GM12878 (cell line): ENCODE measurements around the gene ULK1. TPM values are rescaled to one million over a fixed set of nuclear protein-coding genes. Genes with fewer than 3 reads are reported as not detected.

Experiments
- ATAC-seq: fragments of 200-7000 bp; cut with Tn5 transposase; 3 replicates; pipeline ENCODE4 v1.9.1; 2020; ENCODE audit warnings: mild to moderate bottlenecking, moderate library complexity
- BruUV-seq: library from RNA; stranded (reverse); fragments of 400-500 nt; replicated peaks from 2 replicates; lab custom pipeline; 2021; lab: Mats Ljungman, UMichigan
- CTCF ChIA-PET: fragments of 300-600 bp; sonication (Branson Sonifier 250); formaldehyde crosslinking; extraction: SDS; loops from one replicate; lab custom pipeline; 2021; ENCODE audit warnings: inconsistent platforms; lab: Yijun Ruan, JAX
- POLR2A ChIA-PET: fragments of 350-600 bp; formaldehyde crosslinking; extraction: SDS; loops from one replicate; lab custom pipeline; 2021; ENCODE audit warnings: inconsistent platforms; lab: Charles Lee
- RAD21 ChIA-PET: fragments of 300-600 bp; sonication (Branson Sonifier 250); formaldehyde crosslinking; loops from one replicate; lab custom pipeline; 2023; ENCODE audit warnings: antibody characterized with exemption; ENCODE audit not compliant: unreplicated experiment; lab: Charles Lee
- SMC1A ChIA-PET: fragments of 300-600 bp; sonication (Branson Sonifier 250); formaldehyde crosslinking; loops from one replicate; lab custom pipeline; 2023; ENCODE audit not compliant: unreplicated experiment, uncharacterized antibody; lab: Charles Lee
- DNase-seq: peaks from one replicate; pipeline ENCODE4 v3.0.0-alpha.2; 2011; ENCODE audit warnings: low read depth, low spot score
- FAIRE-seq: peaks from 3 replicates; lab custom pipeline; 2011; peaks lifted over from hg19 to GRCh38; lab: Jason Lieb, UNC
- H2AFZ ChIP-seq: 2 replicates; pipeline ENCODE4 v1.6.0; 2011; ENCODE audit warnings: low read depth, low read length, control low read depth; ENCODE audit not compliant: control insufficient read depth
- H3K27ac ChIP-seq: 2 replicates; pipeline ENCODE4 v1.5.1; 2011; ENCODE audit warnings: control low read depth; ENCODE audit not compliant: control insufficient read depth, insufficient read depth
- H3K27me3 ChIP-seq, 2 experiments: replicated peaks in 1 of 2; 2 replicates each; pipeline versions ENCODE4 v1.6.0 to v1.6.1; 2011; ENCODE audit warnings: low read length in 1 of 2; ENCODE audit not compliant: control insufficient read depth in 2 of 2, insufficient read depth in 2 of 2
- H3K36me3 ChIP-seq, 2 experiments: 2 replicates each; pipeline ENCODE4 v1.5.1; 2011; ENCODE audit warnings: low read length in 1 of 2; ENCODE audit not compliant: control insufficient read depth in 2 of 2, insufficient read depth in 2 of 2
- H3K4me1 ChIP-seq: 2 replicates; pipeline ENCODE4 v1.6.1; 2011; ENCODE audit warnings: mild to moderate bottlenecking, low read length, moderate library complexity, mixed read lengths; ENCODE audit not compliant: control insufficient read depth, insufficient read depth
- H3K4me2 ChIP-seq: 2 replicates; pipeline ENCODE4 v1.6.0; 2011; ENCODE audit warnings: control low read depth; ENCODE audit not compliant: control insufficient read depth, insufficient read depth
- H3K4me3 ChIP-seq: fragments of 200-600 bp; sonication (generic); 2 replicates; pipeline ENCODE4 v1.5.1; 2016
- H3K79me2 ChIP-seq: 2 replicates; pipeline ENCODE4 v1.6.0; 2011; ENCODE audit warnings: low read length; ENCODE audit not compliant: control insufficient read depth, insufficient read depth
- H3K9ac ChIP-seq: 2 replicates; pipeline ENCODE4 v1.8.0; 2011; ENCODE audit warnings: low read length, control low read depth, mixed read lengths; ENCODE audit not compliant: control insufficient read depth, insufficient read depth
- H3K9me3 ChIP-seq: replicated peaks from 3 replicates; pipeline ENCODE4 v1.5.1; 2011; ENCODE audit warnings: mild to moderate bottlenecking, low read length; ENCODE audit not compliant: control insufficient read depth, insufficient read depth
- H4K20me1 ChIP-seq: 2 replicates; pipeline ENCODE4 v1.6.0; 2011; ENCODE audit not compliant: control insufficient read depth, insufficient read depth
- BCL11A ChIP-seq: IDR thresholded peaks from 2 replicates; pipeline ENCODE4 v1.6.1; 2011; ENCODE audit warnings: low read depth, low read length
- FOXM1 ChIP-seq: IDR thresholded peaks from 2 replicates; pipeline ENCODE4 v1.6.1; 2012; ENCODE audit warnings: low read depth, mild to moderate bottlenecking, inconsistent platforms, low read length, moderate library complexity
- MTA3 ChIP-seq: IDR thresholded peaks from 2 replicates; pipeline ENCODE4 v1.6.1; 2012; ENCODE audit warnings: low read length, inconsistent platforms, borderline replicate concordance
- MYC ChIP-seq: IDR thresholded peaks from 2 replicates; pipeline ENCODE4 v1.6.1; 2011; ENCODE audit warnings: mild to moderate bottlenecking, low read length, moderate library complexity, inconsistent platforms; ENCODE audit not compliant: insufficient read depth, insufficient replicate concordance, insufficient read length, severe bottlenecking
- NRF1 ChIP-seq: conservative IDR thresholded peaks from 2 replicates; pipeline ENCODE4 v1.6.1; 2011; ENCODE audit warnings: mild to moderate bottlenecking, low read depth, low read length, improper control_type of control experiment
- RAD21 ChIP-seq: IDR thresholded peaks from 2 replicates; pipeline ENCODE4 v1.6.1; 2011; ENCODE audit warnings: mild to moderate bottlenecking, low read depth, low read length, moderate library complexity; ENCODE audit not compliant: insufficient read depth
- SIN3A ChIP-seq: IDR thresholded peaks from 2 replicates; pipeline ENCODE4 v1.6.1; 2012; ENCODE audit warnings: low read depth, low read length, improper control_type of control experiment
- SMAD5 ChIP-seq: IDR thresholded peaks from 2 replicates; pipeline ENCODE4 v1.6.1; 2016; ENCODE audit warnings: antibody characterized with exemption, low read depth
- SREBF1 ChIP-seq: IDR thresholded peaks from 2 replicates; pipeline ENCODE4 v1.6.1; 2012; ENCODE audit warnings: mild to moderate bottlenecking, low read length
- SUPT20H ChIP-seq: IDR thresholded peaks from 2 replicates; pipeline ENCODE4 v1.6.1; 2011; ENCODE audit warnings: low read depth, mild to moderate bottlenecking, low read length, moderate library complexity, borderline replicate concordance; ENCODE audit not compliant: control insufficient read depth
- ZNF622 ChIP-seq: fragments of 450-650 bp; IDR thresholded peaks from 2 replicates; pipeline ENCODE4 v1.6.1; 2017; ENCODE audit warnings: mild to moderate bottlenecking, inconsistent platforms
- WGBS: methylation state at CpG from one replicate; pipeline ENCODE4 v1.1.6; 2016; ENCODE audit warnings: low lambda C conversion rate; ENCODE audit not compliant: insufficient replicate concordance, insufficient coverage; ENCODE audit errors: missing lambda C conversion rate; 5-methylcytosine and 5-hydroxymethylcytosine counted together
- in situ Hi-C: fragments of 300-500 bp; cut with MboI; formaldehyde crosslinking; loops from 9 replicates; pipeline ENCODE4 v1.14.3; 2018; ENCODE audit warnings: mixed read lengths
- intact Hi-C: fragments of 100-400 bp; cut with micrococcal nuclease; formaldehyde crosslinking; loops from one replicate; pipeline ENCODE4 v1.14.2; 2022; ENCODE audit not compliant: unreplicated experiment
- polyA plus RNA-seq, 11 experiments: library from polyadenylated mRNA; depleted of rRNA in 4 of 11; unstranded in 6 of 11; stranded (reverse) in 5 of 11; fragments of >200 nt; fragmentation: Nextera tagmentation in 4 of 11; fragmentation: Illumina TruSeq in 1 of 11; extraction: Ambion mirVana in 4 of 11; extraction: Trizol in 1 of 11; gene quantifications; 1 replicate in 1 of 11; 2 replicates in 10 of 11; pipeline versions ENCODE4 v1.2.1 to v1.2.3, GENCODE V29; 2011 to 2016; ENCODE audit warnings: inconsistent platforms in 2 of 11, missing spikeins in 2 of 11, low read depth in 1 of 11
- total RNA-seq, 4 experiments: library from RNA; depleted of rRNA in 3 of 4; stranded (reverse); fragments of >200 nt in 3 of 4; fragmentation: Illumina TruSeq in 1 of 4; extraction: Trizol in 1 of 4; gene quantifications; 2 replicates each; pipeline versions ENCODE4 v1.2.1 to v1.2.3, GENCODE V29; 2013 to 2021
- TF ChIP-seq, protein P1 (sequence below): IDR thresholded peaks from 2 replicates; pipeline ENCODE4 v1.6.1; 2012; ENCODE audit warnings: mild to moderate bottlenecking, low read depth, low read length
- TF ChIP-seq, protein P2 (sequence below), 3 experiments: IDR thresholded peaks in 2 of 3; conservative IDR thresholded peaks in 1 of 3; 2 replicates each; pipeline ENCODE4 v1.5.1; 2011; ENCODE audit warnings: low read depth in 3 of 3, low read length in 3 of 3, mild to moderate bottlenecking in 3 of 3, control low read depth in 2 of 3, moderate library complexity in 2 of 3, inconsistent platforms in 1 of 3, mixed read lengths in 1 of 3; ENCODE audit not compliant: control insufficient read depth in 2 of 3, insufficient read depth in 1 of 3; ENCODE audit errors: extremely low read depth in 1 of 3
- TF ChIP-seq, protein P3 (sequence below): fragments of 450-650 bp; IDR thresholded peaks from 2 replicates; pipeline ENCODE4 v1.6.1; 2017; ENCODE audit warnings: antibody characterized with exemption, mild to moderate bottlenecking, moderate library complexity
- TF ChIP-seq, protein P4 (sequence below): IDR thresholded peaks from 2 replicates; pipeline ENCODE4 v1.6.1; 2012; ENCODE audit warnings: low read depth, low read length, improper control_type of control experiment

ULK1 gene
- total and polyA plus RNA-seq, 10 of the 15 experiments (the other 5 are each of a cell fraction or from before 2014, with no cell fraction given), result 0.13 to 14.1 (median 1.5) TPM

DNA sequence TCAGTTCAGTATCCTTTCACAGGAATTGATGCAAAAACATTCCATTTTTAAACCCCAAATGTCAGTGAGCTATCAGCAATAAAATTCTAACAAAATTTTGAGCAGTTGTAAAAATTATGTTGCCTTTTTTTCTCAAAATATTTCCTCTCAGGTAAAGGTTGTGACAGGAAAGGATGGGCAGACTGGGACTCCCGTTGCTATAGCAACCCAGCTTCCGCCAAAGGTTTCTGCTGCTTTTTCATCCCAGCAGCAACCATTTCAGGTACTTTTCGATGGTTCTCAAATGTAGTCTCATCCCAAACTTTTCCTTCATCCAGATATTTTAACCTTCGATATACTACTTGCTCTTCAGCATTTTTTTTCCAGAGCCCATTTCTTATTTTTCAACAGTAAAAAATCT lies 69.0 kb downstream of the ULK1 start:
- CTCF ChIA-PET, result interaction anchor here (1.3 kb wide), 1 partner anchor 9 kb away, joined by 4 read pairs; no protein-coding TSS in a partner anchor
- 62% methylated on average over 4 of the region's 4 CpGs for WGBS
- H3K4me2 ChIP-seq, result no peak overlapping the region
- FAIRE-seq, result peak; percentile 23
- no peak overlapping the region for H3K27ac ChIP-seq
- RAD21 ChIA-PET, result no interaction called here
- H3K4me1 ChIP-seq, result no peaks in the 10 kb centered on the region
- in situ Hi-C loops (no loop called here), intact Hi-C loops (no loop called here)
- POLR2A ChIA-PET, result interaction anchor here (1.3 kb wide), 1 partner anchor 11 kb away, joined by 4 read pairs; no protein-coding TSS in a partner anchor
- H3K9me3 ChIP-seq, result no peaks in the 10 kb centered on the region
- ATAC-seq, result no peak
- H4K20me1 ChIP-seq, result no peaks in the 10 kb centered on the region; the same call in 1 of the 2 replicates
- peaks cover 0 to 5% of the 10 kb centered on the region in 2 experiments; a peak in 3 of 4 replicates for H3K36me3 ChIP-seq
- peaks cover 26% of the 10 kb centered on the region for H3K79me2 ChIP-seq
- H2AFZ ChIP-seq, result no peak overlapping the region
- DNase-seq, result no peak
- H3K4me3 ChIP-seq, result no peak overlapping the region
- H3K9ac ChIP-seq, result no peak overlapping the region
- TSS peak; percentile 15 for BruUV-seq
- SMC1A ChIA-PET, result interaction anchor here (1.8 kb wide), 1 partner anchor 9 kb away, joined by 7 read pairs; no protein-coding TSS in a partner anchor
- no peaks in the 10 kb centered on the region for H3K27me3 ChIP-seq
- TF ChIP-seq MTA3 (no peak), SREBF1 (no peak), SIN3A (no peak), SMAD5 (no peak), SUPT20H (no peak), BCL11A (no peak), NRF1 (no peak), RAD21 (no peak), ZNF622 (no peak), MYC (no peak), FOXM1 (no peak)
- TF ChIP-seq, protein P1, sequence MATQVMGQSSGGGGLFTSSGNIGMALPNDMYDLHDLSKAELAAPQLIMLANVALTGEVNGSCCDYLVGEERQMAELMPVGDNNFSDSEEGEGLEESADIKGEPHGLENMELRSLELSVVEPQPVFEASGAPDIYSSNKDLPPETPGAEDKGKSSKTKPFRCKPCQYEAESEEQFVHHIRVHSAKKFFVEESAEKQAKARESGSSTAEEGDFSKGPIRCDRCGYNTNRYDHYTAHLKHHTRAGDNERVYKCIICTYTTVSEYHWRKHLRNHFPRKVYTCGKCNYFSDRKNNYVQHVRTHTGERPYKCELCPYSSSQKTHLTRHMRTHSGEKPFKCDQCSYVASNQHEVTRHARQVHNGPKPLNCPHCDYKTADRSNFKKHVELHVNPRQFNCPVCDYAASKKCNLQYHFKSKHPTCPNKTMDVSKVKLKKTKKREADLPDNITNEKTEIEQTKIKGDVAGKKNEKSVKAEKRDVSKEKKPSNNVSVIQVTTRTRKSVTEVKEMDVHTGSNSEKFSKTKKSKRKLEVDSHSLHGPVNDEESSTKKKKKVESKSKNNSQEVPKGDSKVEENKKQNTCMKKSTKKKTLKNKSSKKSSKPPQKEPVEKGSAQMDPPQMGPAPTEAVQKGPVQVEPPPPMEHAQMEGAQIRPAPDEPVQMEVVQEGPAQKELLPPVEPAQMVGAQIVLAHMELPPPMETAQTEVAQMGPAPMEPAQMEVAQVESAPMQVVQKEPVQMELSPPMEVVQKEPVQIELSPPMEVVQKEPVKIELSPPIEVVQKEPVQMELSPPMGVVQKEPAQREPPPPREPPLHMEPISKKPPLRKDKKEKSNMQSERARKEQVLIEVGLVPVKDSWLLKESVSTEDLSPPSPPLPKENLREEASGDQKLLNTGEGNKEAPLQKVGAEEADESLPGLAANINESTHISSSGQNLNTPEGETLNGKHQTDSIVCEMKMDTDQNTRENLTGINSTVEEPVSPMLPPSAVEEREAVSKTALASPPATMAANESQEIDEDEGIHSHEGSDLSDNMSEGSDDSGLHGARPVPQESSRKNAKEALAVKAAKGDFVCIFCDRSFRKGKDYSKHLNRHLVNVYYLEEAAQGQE, result no peak
- TF ChIP-seq, protein P2, sequence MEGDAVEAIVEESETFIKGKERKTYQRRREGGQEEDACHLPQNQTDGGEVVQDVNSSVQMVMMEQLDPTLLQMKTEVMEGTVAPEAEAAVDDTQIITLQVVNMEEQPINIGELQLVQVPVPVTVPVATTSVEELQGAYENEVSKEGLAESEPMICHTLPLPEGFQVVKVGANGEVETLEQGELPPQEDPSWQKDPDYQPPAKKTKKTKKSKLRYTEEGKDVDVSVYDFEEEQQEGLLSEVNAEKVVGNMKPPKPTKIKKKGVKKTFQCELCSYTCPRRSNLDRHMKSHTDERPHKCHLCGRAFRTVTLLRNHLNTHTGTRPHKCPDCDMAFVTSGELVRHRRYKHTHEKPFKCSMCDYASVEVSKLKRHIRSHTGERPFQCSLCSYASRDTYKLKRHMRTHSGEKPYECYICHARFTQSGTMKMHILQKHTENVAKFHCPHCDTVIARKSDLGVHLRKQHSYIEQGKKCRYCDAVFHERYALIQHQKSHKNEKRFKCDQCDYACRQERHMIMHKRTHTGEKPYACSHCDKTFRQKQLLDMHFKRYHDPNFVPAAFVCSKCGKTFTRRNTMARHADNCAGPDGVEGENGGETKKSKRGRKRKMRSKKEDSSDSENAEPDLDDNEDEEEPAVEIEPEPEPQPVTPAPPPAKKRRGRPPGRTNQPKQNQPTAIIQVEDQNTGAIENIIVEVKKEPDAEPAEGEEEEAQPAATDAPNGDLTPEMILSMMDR (IDR thresholded peaks at IDR 0.05 in 2 of 3, conservative IDR thresholded peaks at IDR 0.05 in 1 of 3; ENCODE audit: control insufficient read depth in 2 of 3, extremely low read depth in 1 of 3, insufficient read depth in 1 of 3, low read depth in 3 of 3, low read length in 3 of 3), result no peak
- TF ChIP-seq, protein P3, sequence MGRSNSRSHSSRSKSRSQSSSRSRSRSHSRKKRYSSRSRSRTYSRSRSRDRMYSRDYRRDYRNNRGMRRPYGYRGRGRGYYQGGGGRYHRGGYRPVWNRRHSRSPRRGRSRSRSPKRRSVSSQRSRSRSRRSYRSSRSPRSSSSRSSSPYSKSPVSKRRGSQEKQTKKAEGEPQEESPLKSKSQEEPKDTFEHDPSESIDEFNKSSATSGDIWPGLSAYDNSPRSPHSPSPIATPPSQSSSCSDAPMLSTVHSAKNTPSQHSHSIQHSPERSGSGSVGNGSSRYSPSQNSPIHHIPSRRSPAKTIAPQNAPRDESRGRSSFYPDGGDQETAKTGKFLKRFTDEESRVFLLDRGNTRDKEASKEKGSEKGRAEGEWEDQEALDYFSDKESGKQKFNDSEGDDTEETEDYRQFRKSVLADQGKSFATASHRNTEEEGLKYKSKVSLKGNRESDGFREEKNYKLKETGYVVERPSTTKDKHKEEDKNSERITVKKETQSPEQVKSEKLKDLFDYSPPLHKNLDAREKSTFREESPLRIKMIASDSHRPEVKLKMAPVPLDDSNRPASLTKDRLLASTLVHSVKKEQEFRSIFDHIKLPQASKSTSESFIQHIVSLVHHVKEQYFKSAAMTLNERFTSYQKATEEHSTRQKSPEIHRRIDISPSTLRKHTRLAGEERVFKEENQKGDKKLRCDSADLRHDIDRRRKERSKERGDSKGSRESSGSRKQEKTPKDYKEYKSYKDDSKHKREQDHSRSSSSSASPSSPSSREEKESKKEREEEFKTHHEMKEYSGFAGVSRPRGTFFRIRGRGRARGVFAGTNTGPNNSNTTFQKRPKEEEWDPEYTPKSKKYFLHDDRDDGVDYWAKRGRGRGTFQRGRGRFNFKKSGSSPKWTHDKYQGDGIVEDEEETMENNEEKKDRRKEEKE, result no peak
- TF ChIP-seq, protein P4, sequence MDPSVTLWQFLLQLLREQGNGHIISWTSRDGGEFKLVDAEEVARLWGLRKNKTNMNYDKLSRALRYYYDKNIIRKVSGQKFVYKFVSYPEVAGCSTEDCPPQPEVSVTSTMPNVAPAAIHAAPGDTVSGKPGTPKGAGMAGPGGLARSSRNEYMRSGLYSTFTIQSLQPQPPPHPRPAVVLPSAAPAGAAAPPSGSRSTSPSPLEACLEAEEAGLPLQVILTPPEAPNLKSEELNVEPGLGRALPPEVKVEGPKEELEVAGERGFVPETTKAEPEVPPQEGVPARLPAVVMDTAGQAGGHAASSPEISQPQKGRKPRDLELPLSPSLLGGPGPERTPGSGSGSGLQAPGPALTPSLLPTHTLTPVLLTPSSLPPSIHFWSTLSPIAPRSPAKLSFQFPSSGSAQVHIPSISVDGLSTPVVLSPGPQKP, result no peak
